GM19468 (cell line): ENCODE results near the gene IFI27.

ENCODE experiments used
- ATAC-seq: cut with Tn5 transposase; IDR thresholded peaks from one replicate; pipeline ENCODE4 v1.9.1; 2021; ENCODE audit warnings: mild to moderate bottlenecking, moderate library complexity, moderate number of reproducible peaks; ENCODE audit not compliant: unreplicated experiment; ENCODE audit errors: extremely low read depth

The IFI27 gene

GRCh38 chr14:94101748-94102147 lies 8.8 kb upstream of the IFI27 start:
- ATAC-seq = no peak

GRCh38 chr14:94102768-94103482 lies 7.6 kb upstream of the IFI27 start:
- ATAC-seq = no peak

- ATAC-seq = no peak
Measured at GRCh38 chr14:94103554-94104150, 6.9 kb upstream of the IFI27 start.

GRCh38 chr14:94104731-94105130 lies 5.8 kb upstream of the IFI27 start:
- ATAC-seq = no peak

GRCh38 chr14:94109915-94110250 lies 653 bp upstream of the IFI27 start:
- ATAC-seq = no peak

GRCh38 chr14:94111276-94112095 lies 950 bp downstream of the IFI27 start:
- no peak for ATAC-seq

GRCh38 chr14:94112513-94113063 lies 2.1 kb downstream of the IFI27 start:
- no peak for ATAC-seq

- ATAC-seq = no peak
Measured at GRCh38 chr14:94113073-94113472, 2.5 kb downstream of the IFI27 start.

GRCh38 chr14:94113490-94113889 lies 3.0 kb downstream of the IFI27 start:
- no peak for ATAC-seq

GRCh38 chr14:94113908-94114588 lies 3.5 kb downstream of the IFI27 start:
- no peak for ATAC-seq

GRCh38 chr14:94114589-94115057 lies 4.1 kb downstream of the IFI27 start:
- ATAC-seq = no peak

- no peak for ATAC-seq
Measured at GRCh38 chr14:94115058-94115591, 4.6 kb downstream of the IFI27 start.

GRCh38 chr14:94115631-94116030 lies 5.1 kb downstream of the IFI27 start:
- ATAC-seq = no peak

- no peak for ATAC-seq
Measured at GRCh38 chr14:94116701-94117100, 6.2 kb downstream of the IFI27 start.

- ATAC-seq = no peak
Measured at GRCh38 chr14:94117856-94118255, 7.3 kb downstream of the IFI27 start.

GRCh38 chr14:94119071-94119470 lies 8.5 kb downstream of the IFI27 start:
- no peak for ATAC-seq

- no peak for ATAC-seq
Measured at GRCh38 chr14:94120667-94121340, 10.3 kb downstream of the IFI27 start.

GRCh38 chr14:94121485-94121884 lies 10.9 kb downstream of the IFI27 start:
- ATAC-seq = no peak

- ATAC-seq = no peak
Measured at GRCh38 chr14:94122438-94122837, 11.9 kb downstream of the IFI27 start.

GRCh38 chr14:94123296-94123695 lies 12.8 kb downstream of the IFI27 start:
- ATAC-seq = no peak
